HepG2 (cell line): ENCODE data around the gene LGI4. TPM values are rescaled to one million over a fixed set of nuclear protein-coding genes. Genes with fewer than 3 reads are reported as not detected.

ENCODE experiments used
- AFF4 ChIP-seq: sonication (generic); formaldehyde crosslinking; IDR thresholded peaks from 2 replicates; pipeline ENCODE4 v1.4.0; 2020; ENCODE audit warnings: missing genetic modification reagents
- ARNT ChIP-seq: fragments of 450-650 bp; IDR thresholded peaks from 2 replicates; pipeline ENCODE4 v1.6.1; 2017
- ELF3 ChIP-seq: IDR thresholded peaks from 2 replicates; pipeline ENCODE4 v1.6.1; 2016; ENCODE audit warnings: missing genetic modification reagents, missing compliant biosample characterization
- HDAC6 ChIP-seq: fragments of 200-600 bp; sonication (generic); IDR thresholded peaks from 2 replicates; pipeline ENCODE4 v1.7.0; 2017; ENCODE audit warnings: mild to moderate bottlenecking, antibody characterized with exemption, low read length, low read depth
- MLXIP ChIP-seq: sonication (generic); formaldehyde crosslinking; IDR thresholded peaks from 2 replicates; pipeline ENCODE4 v1.9.0; 2021; ENCODE audit warnings: missing genetic modification reagents, borderline replicate concordance
- NR0B2 ChIP-seq: sonication (generic); formaldehyde crosslinking; IDR thresholded peaks from 2 replicates; pipeline ENCODE4 v1.4.0; 2020; ENCODE audit warnings: mild to moderate bottlenecking, missing genetic modification reagents
- NR2F6 ChIP-seq, 2 experiments: IDR thresholded peaks; 2 replicates each; pipeline ENCODE4 v1.6.1; 2016; ENCODE audit warnings: antibody characterized with exemption in 1 of 2, mild to moderate bottlenecking in 1 of 2
- RAD51 ChIP-seq: fragments of 450-650 bp; IDR thresholded peaks from 2 replicates; pipeline ENCODE4 v1.6.1; 2016; ENCODE audit warnings: borderline replicate concordance
- TEAD2 ChIP-seq: sonication (generic); formaldehyde crosslinking; IDR thresholded peaks from 2 replicates; pipeline ENCODE4 v1.9.0; 2021; ENCODE audit warnings: missing genetic modification reagents
- THAP11 ChIP-seq: IDR thresholded peaks from 2 replicates; pipeline ENCODE4 v1.6.1; 2016; ENCODE audit warnings: missing biosample characterization, missing genetic modification reagents
- ZHX2 ChIP-seq, 2 experiments: sonication (generic) in 1 of 2; formaldehyde crosslinking in 1 of 2; IDR thresholded peaks; 2 replicates each; pipeline versions ENCODE4 v1.6.1 to v1.9.0; 2014 to 2022; ENCODE audit warnings: antibody characterized with exemption in 1 of 2, borderline replicate concordance in 1 of 2, inconsistent platforms in 1 of 2, low read depth in 1 of 2, missing genetic modification reagents in 1 of 2
- ZNF501 ChIP-seq: sonication (generic); formaldehyde crosslinking; IDR thresholded peaks from 2 replicates; pipeline ENCODE4 v1.5.1; 2020; ENCODE audit warnings: mild to moderate bottlenecking, moderate library complexity, missing genetic modification reagents
- ZNF547 ChIP-seq: sonication (generic); formaldehyde crosslinking; IDR thresholded peaks from 2 replicates; pipeline ENCODE4 v1.5.1; 2020; ENCODE audit warnings: mild to moderate bottlenecking, missing genetic modification reagents
- ZNF704 ChIP-seq: sonication (generic); formaldehyde crosslinking; IDR thresholded peaks from 2 replicates; pipeline ENCODE4 v1.8.1; 2023; ENCODE audit warnings: mild to moderate bottlenecking, inconsistent platforms, moderate library complexity, missing genetic modification reagents, borderline replicate concordance
- ZNF766 ChIP-seq: sonication (generic); formaldehyde crosslinking; IDR thresholded peaks from 2 replicates; pipeline ENCODE4 v1.5.0; 2020; ENCODE audit warnings: missing genetic modification reagents, borderline replicate concordance
- polyA plus RNA-seq, 8 experiments: library from polyadenylated mRNA; depleted of rRNA in 3 of 8; stranded (reverse) in 7 of 8; unstranded in 1 of 8; fragments of >200 nt; fragmentation: Illumina TruSeq in 4 of 8; extraction: Trizol in 4 of 8; gene quantifications; 2 replicates each; pipeline versions ENCODE4 v1.2.1 to v1.2.3, GENCODE V29; 2011 to 2016; ENCODE audit warnings: low read depth in 4 of 8, missing spikeins in 1 of 8, mixed read lengths in 1 of 8; ENCODE audit not compliant: insufficient read depth in 1 of 8
- total RNA-seq, 5 experiments: library from RNA; depleted of rRNA; stranded (reverse); fragments of >200 nt; fragmentation: Illumina TruSeq; extraction: Trizol; gene quantifications; 2 replicates each; pipeline ENCODE4 v1.2.3, GENCODE V29; 2016; ENCODE audit warnings: low read depth in 1 of 5

Gene LGI4
- total and polyA plus RNA-seq, 2 of the 13 experiments (the other 11 are each of a cell fraction or from before 2014, with no cell fraction given): 2.8 TPM; not detected in 1

- no peak for TF ChIP-seq HDAC6
- no peak for TF ChIP-seq NR2F6 (IDR thresholded peaks at IDR 0.05)
- TF ChIP-seq NR2F6 (CRISPR knock-in tag; IDR thresholded peaks at IDR 0.05): peak; percentile 63; the same call in 1 of the 2 replicates
- TF ChIP-seq ZNF547 (CRISPR knock-in tag): no peak
- TF ChIP-seq ARNT: no peak
- no peak for TF ChIP-seq ZHX2 (IDR thresholded peaks at IDR 0.05; ENCODE audit: low read depth)
- no peak for TF ChIP-seq ZHX2 (CRISPR knock-in tag; IDR thresholded peaks at IDR 0.05; ENCODE audit: borderline replicate concordance)
- TF ChIP-seq ZNF501 (CRISPR knock-in tag): peak; percentile 47; the same call in 1 of the 2 replicates
- TF ChIP-seq ZNF704 (CRISPR knock-in tag): no peak
- TF ChIP-seq ELF3 (CRISPR knock-in tag): peak; percentile 79
- TF ChIP-seq MLXIP (CRISPR knock-in tag): no peak
- no peak for TF ChIP-seq AFF4 (CRISPR knock-in tag)
- no peak for TF ChIP-seq RAD51
- no peak for TF ChIP-seq ZNF766 (CRISPR knock-in tag)
- TF ChIP-seq THAP11 (CRISPR knock-in tag): 0 out of 2 replicates have a peak, but pooled peaks have one; percentile 26
- no peak for TF ChIP-seq NR0B2
- TF ChIP-seq TEAD2 (CRISPR knock-in tag): no peak
These were observed 27.3 kb downstream of the LGI4 start (continued) for GRCh38 chr19:35107545-35107944.
